BLaER1 treated with 17β-estradiol and CSF1 and Interleukin-3, amounts not matched to agents 10 nM and 100 nM (cell line): ENCODE measurements around the gene KCNAB1.

Experiments used
- H3K27ac ChIP-seq, 11 experiments: shearing (Covaris generic); formaldehyde crosslinking; 2 replicates each; pipeline ENCODE4 v1.8.1; 2022
- H3K27me3 ChIP-seq, 11 experiments: shearing (Covaris generic); formaldehyde crosslinking; 2 replicates each; pipeline ENCODE4 v1.8.1; 2022
- H3K36me3 ChIP-seq, 11 experiments: shearing (Covaris generic); formaldehyde crosslinking; 2 replicates each; pipeline ENCODE4 v1.8.1; 2022
- H3K4me1 ChIP-seq, 10 experiments: shearing (Covaris generic); formaldehyde crosslinking; 2 replicates each; pipeline ENCODE4 v1.8.1; 2022
- H3K4me2 ChIP-seq, 11 experiments: shearing (Covaris generic); formaldehyde crosslinking; 2 replicates each; pipeline ENCODE4 v1.8.1; 2022
- H3K4me3 ChIP-seq, 10 experiments: shearing (Covaris generic); formaldehyde crosslinking; 2 replicates each; pipeline ENCODE4 v1.8.1; 2022
- H3K9ac ChIP-seq, 11 experiments: shearing (Covaris generic); formaldehyde crosslinking; 2 replicates each; pipeline ENCODE4 v1.8.1; 2022
- H3K9me3 ChIP-seq, 11 experiments: shearing (Covaris generic); formaldehyde crosslinking; replicated peaks in 1 of 11; 2 replicates each; pipeline ENCODE4 v1.8.1; 2022
- H4K20me1 ChIP-seq, 11 experiments: shearing (Covaris generic); formaldehyde crosslinking; 2 replicates each; pipeline ENCODE4 v1.8.1; 2022
- Cebpa-rat ChIP-seq, 11 experiments: shearing (Covaris generic); IDR thresholded peaks; 2 replicates each; pipeline ENCODE4 v1.8.1; 2022

KCNAB1 gene

GRCh38 chr3:156341332-156341731 is 221.0 kb downstream of the KCNAB1 start:
- H3K27ac ChIP-seq, result no peak overlapping the region
- no peak for TF ChIP-seq Cebpa-rat (IDR thresholded peaks at IDR 0.05)
- H3K4me3 ChIP-seq, result no peak overlapping the region
- H3K9ac ChIP-seq, result no peak overlapping the region
- H3K4me2 ChIP-seq, result no peak overlapping the region
- H3K27me3 ChIP-seq, result no peaks in the 10 kb centered on the region
- H4K20me1 ChIP-seq, result no peaks in the 10 kb centered on the region
- H3K9me3 ChIP-seq, result no peaks in the 10 kb centered on the region
- H3K4me1 ChIP-seq, result 0 out of 20 replicates have a peak, but pooled peaks cover 0 to 3% (median 0%) of the 10 kb centered on the region in 10 experiments
- H3K36me3 ChIP-seq, result no peaks in the 10 kb centered on the region

GRCh38 chr3:156341831-156342416 is 221.5 kb downstream of the KCNAB1 start:
- H3K4me2 ChIP-seq, result no peak overlapping the region
- 0 out of 20 replicates have a peak, but pooled peaks cover 0 to 3% (median 0%) of the 10 kb centered on the region in 10 experiments for H3K4me1 ChIP-seq
- H4K20me1 ChIP-seq, result no peaks in the 10 kb centered on the region
- no peak overlapping the region for H3K4me3 ChIP-seq
- H3K36me3 ChIP-seq, result no peaks in the 10 kb centered on the region
- TF ChIP-seq Cebpa-rat (IDR thresholded peaks at IDR 0.05), result no peak
- H3K27ac ChIP-seq, result no peak overlapping the region
- H3K9ac ChIP-seq, result no peak overlapping the region
- no peaks in the 10 kb centered on the region for H3K9me3 ChIP-seq
- no peaks in the 10 kb centered on the region for H3K27me3 ChIP-seq

- Histone ChIP-seq H3K9ac (no peak overlapping the region), H3K4me3 (no peak overlapping the region), H3K36me3 (no peaks in the 10 kb centered on the region), H3K27me3 (no peaks in the 10 kb centered on the region), H3K27ac (no peak overlapping the region), H3K4me1 (peaks cover 0 to 5% (median 0%) of the 10 kb centered on the region in 10 experiments; a peak in 2 of 20 replicates), H3K9me3 (no peaks in the 10 kb centered on the region), H4K20me1 (no peaks in the 10 kb centered on the region), H3K4me2 (no peak overlapping the region)
- no peak for TF ChIP-seq Cebpa-rat (IDR thresholded peaks at IDR 0.05)
Observed at GRCh38 chr3:156344215-156344614, 223.8 kb downstream of the KCNAB1 start.

- TF ChIP-seq Cebpa-rat (IDR thresholded peaks at IDR 0.05), result no peak
Observed at GRCh38 chr3:156349111-156349510, 228.7 kb downstream of the KCNAB1 start.

GRCh38 chr3:156349978-156350377 is 229.6 kb downstream of the KCNAB1 start:
- H3K4me1 ChIP-seq, result peaks cover 0 to 26% (median 7%) of the 10 kb centered on the region in 10 experiments; a peak in 11 of 20 replicates
- no peak for TF ChIP-seq Cebpa-rat (IDR thresholded peaks at IDR 0.05)

More at GRCh38 chr3:156349111-156349510, 228.7 kb downstream of the KCNAB1 start:
- no peaks in the 10 kb centered on the region for H3K36me3 ChIP-seq
- no peak overlapping the region for H3K4me3 ChIP-seq
- H3K4me1 ChIP-seq, result peaks cover 0 to 26% (median 7%) of the 10 kb centered on the region in 10 experiments; a peak in 11 of 20 replicates
- peak overlapping the region in 3 of 11 experiments; percentile 5 to 27 (median 9); a peak in 2 of 22 replicates for H3K4me2 ChIP-seq
- no peak overlapping the region for H3K9ac ChIP-seq
- H3K9me3 ChIP-seq, result no peaks in the 10 kb centered on the region
- H3K27ac ChIP-seq, result no peak overlapping the region
- H3K27me3 ChIP-seq, result no peaks in the 10 kb centered on the region
- H4K20me1 ChIP-seq, result no peaks in the 10 kb centered on the region

GRCh38 chr3:156350781-156351180 is 230.4 kb downstream of the KCNAB1 start:
- Histone ChIP-seq H3K9ac (no peak overlapping the region), H3K27me3 (no peaks in the 10 kb centered on the region), H3K4me1 (peaks cover 0 to 26% (median 7%) of the 10 kb centered on the region in 10 experiments; a peak in 11 of 20 replicates), H3K4me3 (no peak overlapping the region), H3K9me3 (no peaks in the 10 kb centered on the region), H3K27ac (no peak overlapping the region), H3K36me3 (no peaks in the 10 kb centered on the region), H3K4me2 (peak overlapping the region in 8 of 11 experiments; percentile 1 to 58 (median 45); a peak in 13 of 22 replicates), H4K20me1 (no peaks in the 10 kb centered on the region)
- no peak for TF ChIP-seq Cebpa-rat (IDR thresholded peaks at IDR 0.05)

More at GRCh38 chr3:156349978-156350377, 229.6 kb downstream of the KCNAB1 start:
- Histone ChIP-seq H3K9me3 (no peaks in the 10 kb centered on the region), H3K4me2 (no peak overlapping the region), H3K36me3 (no peaks in the 10 kb centered on the region), H3K9ac (no peak overlapping the region), H3K27ac (no peak overlapping the region), H4K20me1 (no peaks in the 10 kb centered on the region), H3K27me3 (no peaks in the 10 kb centered on the region), H3K4me3 (no peak overlapping the region)

- Histone ChIP-seq H4K20me1 (no peaks in the 10 kb centered on the region), H3K4me3 (no peak overlapping the region), H3K36me3 (no peaks in the 10 kb centered on the region), H3K27ac (no peak overlapping the region), H3K9ac (no peak overlapping the region), H3K27me3 (no peaks in the 10 kb centered on the region), H3K4me2 (no peak overlapping the region), H3K9me3 (no peaks in the 10 kb centered on the region), H3K4me1 (peaks cover 0 to 26% (median 7%) of the 10 kb centered on the region in 10 experiments; a peak in 12 of 20 replicates)
- TF ChIP-seq Cebpa-rat (IDR thresholded peaks at IDR 0.05), result no peak
Observed at GRCh38 chr3:156351783-156352182, 231.4 kb downstream of the KCNAB1 start.

- H3K27ac ChIP-seq, result no peak overlapping the region
- no peak overlapping the region for H3K4me3 ChIP-seq
- H3K9me3 ChIP-seq, result no peaks in the 10 kb centered on the region
- TF ChIP-seq Cebpa-rat (IDR thresholded peaks at IDR 0.05), result no peak
- H4K20me1 ChIP-seq, result no peaks in the 10 kb centered on the region
- H3K9ac ChIP-seq, result no peak overlapping the region
- no peaks in the 10 kb centered on the region for H3K36me3 ChIP-seq
- H3K4me1 ChIP-seq, result peaks cover 0 to 26% (median 7%) of the 10 kb centered on the region in 10 experiments; a peak in 12 of 20 replicates
- H3K27me3 ChIP-seq, result no peaks in the 10 kb centered on the region
- no peak overlapping the region for H3K4me2 ChIP-seq
Observed at GRCh38 chr3:156352728-156353127, 232.3 kb downstream of the KCNAB1 start.

- TF ChIP-seq Cebpa-rat (IDR thresholded peaks at IDR 0.05), result peak in 1 of 11 experiments; percentile 39; a peak in 1 of 22 replicates
- peaks cover 0 to 26% (median 7%) of the 10 kb centered on the region in 10 experiments; a peak in 12 of 20 replicates for H3K4me1 ChIP-seq
- no peaks in the 10 kb centered on the region for H4K20me1 ChIP-seq
- no peak overlapping the region for H3K27ac ChIP-seq
- no peaks in the 10 kb centered on the region for H3K36me3 ChIP-seq
- H3K27me3 ChIP-seq, result no peaks in the 10 kb centered on the region
- H3K4me3 ChIP-seq, result no peak overlapping the region
- peak overlapping the region in 1 of 11 experiments; percentile 18; a peak in 1 of 22 replicates for H3K4me2 ChIP-seq
- no peak overlapping the region for H3K9ac ChIP-seq
- no peaks in the 10 kb centered on the region for H3K9me3 ChIP-seq
Observed at GRCh38 chr3:156353563-156353962, 233.2 kb downstream of the KCNAB1 start.
